GM12891 (cell line): ENCODE data around the gene LONRF2.

Experiments used
- POLR2A ChIP-seq: IDR thresholded peaks from 2 replicates; pipeline ENCODE4 v1.6.1; 2011; ENCODE audit warnings: low read depth, low read length, control low read depth
- POLR2AphosphoS5 ChIP-seq: IDR thresholded peaks from 2 replicates; pipeline ENCODE4 v1.6.1; 2011; ENCODE audit warnings: low read depth, low read length, control low read depth
- TAF1 ChIP-seq: IDR thresholded peaks from 2 replicates; pipeline ENCODE4 v1.6.1; 2011; ENCODE audit warnings: low read depth, low read length, control low read depth

DNA sequence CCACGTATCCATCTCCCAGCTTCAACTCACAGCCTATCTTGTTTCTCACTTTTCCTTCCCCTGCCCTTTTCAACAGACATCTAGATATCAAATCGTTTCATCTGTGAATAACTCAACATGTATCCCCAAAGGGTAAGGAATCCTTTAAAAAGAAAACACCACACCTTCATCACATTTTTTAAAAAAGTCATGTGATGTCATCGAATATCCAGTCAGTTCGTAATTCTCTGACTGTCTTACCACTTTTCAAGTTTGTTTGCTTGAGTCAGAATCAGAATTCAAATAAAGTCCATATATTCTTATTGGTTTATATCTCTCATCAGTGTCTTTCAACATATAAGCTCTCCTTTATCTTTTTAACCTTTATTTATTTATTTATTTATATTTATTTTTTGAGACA is 5.4 kb upstream of the LONRF2 start:
- TF ChIP-seq POLR2AphosphoS5 (no peak), POLR2A (no peak), TAF1 (no peak)
